Loucy (cell line): ENCODE data around the gene PAAF1.

ENCODE experiments used
- H2AFZ ChIP-seq: fragments of 200-600 bp; sonication (generic); 2 replicates; pipeline ENCODE4 v1.6.0; 2016; ENCODE audit warnings: antibody characterized with exemption, mild to moderate bottlenecking, low read length, moderate library complexity
- H3F3A ChIP-seq: fragments of 200-600 bp; 2 replicates; pipeline ENCODE4 v1.6.0; 2016; ENCODE audit warnings: antibody characterized with exemption, low read depth, mild to moderate bottlenecking
- H3K27me3 ChIP-seq: fragments of 200-600 bp; sonication (generic); 2 replicates; pipeline ENCODE4 v1.6.1; 2014; ENCODE audit warnings: low read length, mild to moderate bottlenecking; ENCODE audit not compliant: insufficient read depth, poor library complexity, severe bottlenecking
- H3K36me3 ChIP-seq: fragments of 200-600 bp; sonication (generic); 2 replicates; pipeline ENCODE4 v1.6.1; 2016; ENCODE audit warnings: low read length; ENCODE audit not compliant: insufficient read depth
- H3K4me1 ChIP-seq: fragments of 200-600 bp; sonication (generic); 2 replicates; pipeline ENCODE4 v1.5.1; 2014; ENCODE audit warnings: low read length, mild to moderate bottlenecking; ENCODE audit not compliant: insufficient read depth, poor library complexity, severe bottlenecking
- H3K4me2 ChIP-seq: fragments of 200-600 bp; sonication (generic); 2 replicates; pipeline ENCODE4 v1.6.0; 2014; ENCODE audit warnings: antibody characterized with exemption, low read length, low read depth, mild to moderate bottlenecking; ENCODE audit not compliant: poor library complexity, severe bottlenecking
- H3K4me3 ChIP-seq: fragments of 200-600 bp; sonication (generic); 2 replicates; pipeline ENCODE4 v1.5.1; 2014; ENCODE audit warnings: low read length, mild to moderate bottlenecking, mixed read lengths; ENCODE audit not compliant: poor library complexity, severe bottlenecking
- H3K79me2 ChIP-seq: fragments of 200-600 bp; sonication (generic); 2 replicates; pipeline ENCODE4 v1.6.1; 2014; ENCODE audit warnings: low read length; ENCODE audit not compliant: insufficient read depth
- H3K9ac ChIP-seq: fragments of 200-600 bp; sonication (generic); 2 replicates; pipeline ENCODE4 v1.6.0; 2014; ENCODE audit warnings: mild to moderate bottlenecking, low read depth, low read length, moderate library complexity; ENCODE audit not compliant: poor library complexity, severe bottlenecking
- H3K9me2 ChIP-seq: fragments of 200-600 bp; sonication (generic); replicated peaks from 2 replicates; pipeline ENCODE4 v1.6.1; 2016; ENCODE audit warnings: low read depth, low read length, mixed read lengths
- H3K9me3 ChIP-seq: fragments of 200-600 bp; sonication (generic); 2 replicates; pipeline ENCODE4 v1.6.1; 2014; ENCODE audit warnings: mild to moderate bottlenecking, antibody characterized with exemption, low read length, low read depth; ENCODE audit not compliant: insufficient read depth
- H4K20me1 ChIP-seq: fragments of 200-600 bp; sonication (generic); 2 replicates; pipeline ENCODE4 v1.6.0; 2014; ENCODE audit warnings: antibody characterized with exemption, low read length, mild to moderate bottlenecking; ENCODE audit not compliant: insufficient read depth, poor library complexity, severe bottlenecking
- CTCF ChIP-seq: fragments of 200-600 bp; sonication (generic); conservative IDR thresholded peaks from 2 replicates; pipeline ENCODE4 v1.5.1; 2014; ENCODE audit warnings: mild to moderate bottlenecking, antibody characterized with exemption, low read length
- EZH2phosphoT487 ChIP-seq: fragments of 200-600 bp; IDR thresholded peaks from 2 replicates; pipeline ENCODE4 v1.6.1; 2018; ENCODE audit warnings: antibody characterized with exemption, mild to moderate bottlenecking, moderate library complexity, borderline replicate concordance

The PAAF1 gene

DNA sequence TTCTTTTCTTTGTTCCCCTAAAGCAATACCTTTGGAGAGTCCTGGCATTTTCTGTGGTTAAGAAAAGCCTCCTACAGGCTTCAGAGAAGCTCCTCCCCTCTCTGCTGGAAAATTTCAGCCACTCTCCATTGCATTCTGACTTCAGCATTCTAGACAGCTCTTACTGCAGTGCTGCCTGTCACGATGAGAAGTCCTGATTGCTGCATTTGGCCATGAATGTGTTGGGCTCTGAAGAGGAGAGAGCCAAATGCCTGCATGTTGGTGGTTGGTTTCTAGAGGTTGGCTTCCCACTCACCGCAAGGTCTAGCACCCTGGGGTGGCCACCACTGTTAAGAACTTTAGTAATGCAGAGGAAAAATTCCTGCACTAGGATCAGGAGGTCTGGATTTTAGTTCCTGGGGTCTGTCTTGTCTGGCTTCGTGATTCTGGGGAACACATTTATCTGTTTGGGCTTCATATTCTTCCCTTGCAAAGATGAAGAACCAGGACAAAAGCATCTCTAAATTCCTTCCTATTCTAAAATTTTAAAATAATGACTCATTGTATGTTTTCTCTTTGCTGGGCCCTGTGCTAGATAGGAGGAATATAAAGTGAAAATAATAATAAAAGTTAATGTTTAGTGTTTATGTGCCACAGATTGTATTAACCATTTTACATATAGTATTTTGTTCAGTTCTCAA, 38.2 kb upstream of the PAAF1 start:
- Histone ChIP-seq H3F3A (no peaks in the 10 kb centered on the region), H3K79me2 (no peaks in the 10 kb centered on the region), H3K9me3 (no peaks in the 10 kb centered on the region), H3K4me3 (no peak overlapping the region), H3K9me2 (no peaks in the 10 kb centered on the region), H2AFZ (no peak overlapping the region), H3K4me1 (no peaks in the 10 kb centered on the region), H4K20me1 (no peaks in the 10 kb centered on the region), H3K9ac (no peak overlapping the region), H3K36me3 (peaks cover 14% of the 10 kb centered on the region; the same call in 1 of the 2 replicates), H3K27me3 (no peaks in the 10 kb centered on the region), H3K4me2 (no peak overlapping the region)
- no peak for TF ChIP-seq EZH2phosphoT487
- no peak for TF ChIP-seq CTCF

- H3K4me3 ChIP-seq, result no peak overlapping the region
- H3K4me1 ChIP-seq, result no peaks in the 10 kb centered on the region
- H3K9me2 ChIP-seq, result no peaks in the 10 kb centered on the region
- peaks cover 18% of the 10 kb centered on the region; the same call in 1 of the 2 replicates for H3K36me3 ChIP-seq
- H4K20me1 ChIP-seq, result no peaks in the 10 kb centered on the region
- H3K9ac ChIP-seq, result no peak overlapping the region
- TF ChIP-seq CTCF, result no peak
- TF ChIP-seq EZH2phosphoT487, result no peak
- no peaks in the 10 kb centered on the region for H3K9me3 ChIP-seq
- no peaks in the 10 kb centered on the region for H3K79me2 ChIP-seq
- H3K4me2 ChIP-seq, result no peak overlapping the region
- H2AFZ ChIP-seq, result no peak overlapping the region
- no peaks in the 10 kb centered on the region for H3K27me3 ChIP-seq
- no peaks in the 10 kb centered on the region for H3F3A ChIP-seq
These were observed 37.7 kb upstream of the PAAF1 start for GRCh38 chr11:73839123-73839457.

DNA sequence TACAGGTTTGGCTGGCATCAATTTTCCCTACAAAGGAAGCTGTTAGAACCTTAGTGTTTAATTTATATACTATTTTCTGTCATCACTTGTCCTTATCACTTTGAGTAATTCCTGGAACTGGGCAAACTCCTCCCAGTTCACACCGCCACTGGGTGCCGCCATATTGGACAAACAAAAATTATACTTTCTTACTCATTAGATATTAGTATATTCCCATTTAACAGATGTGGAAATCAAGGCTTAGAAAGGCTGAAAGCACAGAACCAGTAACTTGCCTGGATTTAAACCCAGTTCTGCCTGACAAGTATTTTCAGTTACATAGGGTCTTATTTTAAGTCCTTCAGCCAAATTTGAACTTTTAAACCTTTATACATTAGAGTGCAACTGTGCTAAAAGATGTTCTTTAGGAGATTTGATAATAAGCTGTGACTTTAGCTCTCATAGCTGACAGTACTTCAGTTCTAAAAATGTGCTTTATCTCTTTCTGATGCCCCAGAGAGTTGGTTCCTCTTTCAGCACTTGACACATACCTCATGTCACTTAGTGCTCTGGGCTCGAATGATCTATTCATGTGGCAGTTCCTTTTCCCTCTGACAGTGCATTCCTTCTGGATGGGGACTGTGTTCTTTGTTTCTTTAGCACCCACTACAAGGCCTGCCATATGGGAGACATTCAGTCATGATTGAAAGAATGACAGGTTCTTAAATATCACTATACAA, 25.6 kb upstream of the PAAF1 start:
- no peak overlapping the region for H3K9ac ChIP-seq
- no peaks in the 10 kb centered on the region for H3K9me3 ChIP-seq
- H3K9me2 ChIP-seq, result no peaks in the 10 kb centered on the region
- H2AFZ ChIP-seq, result no peak overlapping the region
- H3K4me1 ChIP-seq, result no peaks in the 10 kb centered on the region
- H4K20me1 ChIP-seq, result no peaks in the 10 kb centered on the region
- no peak overlapping the region for H3K4me3 ChIP-seq
- H3F3A ChIP-seq, result no peaks in the 10 kb centered on the region
- no peak overlapping the region for H3K4me2 ChIP-seq
- H3K79me2 ChIP-seq, result no peaks in the 10 kb centered on the region
- H3K36me3 ChIP-seq, result 0 out of 2 replicates have a peak, but pooled peaks cover 7% of the 10 kb centered on the region
- no peaks in the 10 kb centered on the region for H3K27me3 ChIP-seq
- TF ChIP-seq CTCF (no peak), EZH2phosphoT487 (no peak)
